ENCODE results near the gene GCH1. TPM values are rescaled to one million over a fixed set of nuclear protein-coding genes. Genes with fewer than 3 reads are reported as not detected.

Gene GCH1
- polyA plus RNA-seq, 1 donor from 2014 or later: 12.9 TPM

GRCh38 chr14:54794796-54795195 is 107.8 kb downstream of the GCH1 start:
- Mint-ChIP-seq H3K27me3 (peaks cover 4% of the 10 kb centered on the region), H3K36me3 (peaks cover 4% of the 10 kb centered on the region), H3K9me3 (peaks cover 0 to 3% (median 1%) of the 10 kb centered on the region in 3 donors), H3K4me1 (peaks cover 0 to 3% (median 0%) of the 10 kb centered on the region in 3 donors), H3K4me3 (no peak overlapping the region), H3K27ac (no peak overlapping the region)

- Mint-ChIP-seq H3K27ac (no peak overlapping the region), H3K9me3 (peaks cover 0 to 3% (median 1%) of the 10 kb centered on the region in 3 donors), H3K27me3 (peaks cover 4% of the 10 kb centered on the region), H3K4me3 (no peak overlapping the region), H3K36me3 (peaks cover 7% of the 10 kb centered on the region), H3K4me1 (peaks cover 0 to 3% (median 0%) of the 10 kb centered on the region in 3 donors)
Observed at GRCh38 chr14:54794159-54794558, 108.5 kb downstream of the GCH1 start.

DNA sequence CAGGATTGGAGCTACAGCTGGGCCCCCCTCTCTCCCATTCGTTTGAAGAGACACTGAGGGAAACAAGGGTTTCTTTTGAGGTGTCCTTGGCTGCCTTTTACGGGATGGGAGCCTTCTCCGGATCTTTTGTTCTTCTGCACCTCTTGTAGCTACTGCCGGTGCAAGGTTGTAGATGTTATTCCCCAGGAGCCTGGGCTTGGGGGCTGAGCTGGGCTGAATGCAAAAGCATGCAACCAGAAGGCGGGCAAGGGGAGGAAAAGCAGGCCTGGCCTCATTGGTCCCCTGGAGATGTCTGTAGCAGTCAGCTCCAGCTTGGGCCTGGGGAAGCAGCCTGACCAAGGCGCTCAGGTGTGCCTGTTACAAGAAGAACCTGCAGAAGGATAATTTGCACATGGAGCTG is 110.3 kb downstream of the GCH1 start:
- no peaks in the 10 kb centered on the region for H3K27me3 Mint-ChIP-seq
- peaks cover 0 to 3% (median 1%) of the 10 kb centered on the region in 3 donors for H3K9me3 Mint-ChIP-seq
- no peak overlapping the region for H3K27ac Mint-ChIP-seq
- H3K36me3 Mint-ChIP-seq: peaks cover 7% of the 10 kb centered on the region
- peaks cover 0 to 1% (median 0%) of the 10 kb centered on the region in 3 donors for H3K4me1 Mint-ChIP-seq
- no peak overlapping the region for H3K4me3 Mint-ChIP-seq

Other genes starting within 250 kb of the GCH1 start
- 3.9 TPM for gene WDHD1, start 124.3 kb upstream of the GCH1 start, polyA plus RNA-seq
- 2.2 TPM for gene SOCS4, start 124.4 kb upstream of the GCH1 start, polyA plus RNA-seq
- gene MAPK1IP1L, start 148.8 kb upstream of the GCH1 start, polyA plus RNA-seq: 119 TPM
- gene LGALS3, start 226.4 kb upstream of the GCH1 start, polyA plus RNA-seq: 7.6 TPM